Measurements from ENCODE around the gene SND1. TPM values are rescaled to one million over a fixed set of nuclear protein-coding genes. Genes with fewer than 3 reads are reported as not detected.
A peak's percentile ranks its signal among the peaks of the same experiment; 100 is the strongest.

Gene SND1
- total and polyA plus RNA-seq, 7 experiments from 2014 or later, result 68.6 to 253 (median 137) TPM

DNA sequence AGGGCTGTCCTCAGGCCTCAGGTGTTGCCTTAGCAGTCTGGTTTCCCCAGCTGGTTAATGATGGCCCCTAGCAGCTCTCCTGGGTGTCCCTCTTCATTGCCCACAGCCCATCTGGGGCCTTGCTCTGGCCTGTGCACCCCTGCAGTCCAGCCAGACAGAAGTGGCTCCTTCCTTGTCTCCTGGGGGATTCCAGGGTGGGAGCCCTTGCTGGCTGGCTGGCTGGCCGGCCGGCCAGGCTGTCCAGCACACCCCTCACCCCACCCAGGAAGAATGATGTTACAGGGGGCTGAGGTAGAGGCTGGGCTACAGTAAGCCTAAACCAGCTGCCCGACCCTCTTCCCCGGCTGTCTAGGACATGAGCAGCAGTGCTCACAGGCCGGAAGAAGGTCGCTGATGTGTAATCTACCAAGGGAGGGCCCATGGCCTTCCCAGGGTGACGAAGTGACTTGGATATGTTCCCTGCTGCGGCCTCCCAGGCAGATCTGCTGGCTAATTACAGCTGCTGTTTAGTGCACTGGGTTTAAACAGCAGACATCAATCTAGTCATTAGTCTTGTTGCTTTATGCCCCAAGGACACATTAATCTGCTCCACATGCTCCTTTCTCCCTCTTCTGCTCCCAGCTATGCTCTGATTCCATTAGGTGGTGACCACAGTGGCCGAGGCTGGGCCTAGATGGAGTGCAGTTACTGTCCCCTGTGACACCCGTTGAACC is 433.1 kb downstream of the SND1 start:
- no peak overlapping the region for H3K27ac Mint-ChIP-seq
- peaks cover 0 to 2% (median 0%) of the 10 kb centered on the region in 11 donors for H3K9me3 Mint-ChIP-seq
- ChIA-PET CTCF (interaction anchor here (0.9 kb wide), 1 partner anchor 125 kb away, joined by 3 read pairs; no protein-coding TSS in a partner anchor), POLR2A (no interaction called here)
- ATAC-seq (no peak), DNase-seq (no peak)
- Histone ChIP-seq H3K4me3 (ENCODE audit: low read length) (no peak overlapping the region), H3K36me3 (ENCODE audit: control insufficient read depth in 2 of 3, insufficient read depth in 3 of 3, low read length in 3 of 3) (peaks cover 0 to 67% (median 4%) of the 10 kb centered on the region in 3 experiments), H3K9me3 (ENCODE audit: control insufficient read depth in 2 of 3, low read length in 3 of 3) (no peaks in the 10 kb centered on the region), H3K4me1 (ENCODE audit: control insufficient read depth in 2 of 2, insufficient read depth in 2 of 2, low read length in 2 of 2) (no peaks in the 10 kb centered on the region), H3K27ac (ENCODE audit: low read depth, low read length) (no peak overlapping the region), H3K27me3 (ENCODE audit: control insufficient read depth in 2 of 2, insufficient read depth in 2 of 2, low read length in 2 of 2) (no peaks in the 10 kb centered on the region)
- peaks cover 0 to 11% (median 6%) of the 10 kb centered on the region in 7 donors for H3K4me1 Mint-ChIP-seq
- no peaks in the 10 kb centered on the region for H3K27me3 Mint-ChIP-seq
- H3K36me3 Mint-ChIP-seq, result peaks cover 3 to 56% (median 13%) of the 10 kb centered on the region in 5 donors
- intact Hi-C loops (cut with micrococcal nuclease), result no loop called here
- H3K4me3 Mint-ChIP-seq, result no peak overlapping the region

DNA sequence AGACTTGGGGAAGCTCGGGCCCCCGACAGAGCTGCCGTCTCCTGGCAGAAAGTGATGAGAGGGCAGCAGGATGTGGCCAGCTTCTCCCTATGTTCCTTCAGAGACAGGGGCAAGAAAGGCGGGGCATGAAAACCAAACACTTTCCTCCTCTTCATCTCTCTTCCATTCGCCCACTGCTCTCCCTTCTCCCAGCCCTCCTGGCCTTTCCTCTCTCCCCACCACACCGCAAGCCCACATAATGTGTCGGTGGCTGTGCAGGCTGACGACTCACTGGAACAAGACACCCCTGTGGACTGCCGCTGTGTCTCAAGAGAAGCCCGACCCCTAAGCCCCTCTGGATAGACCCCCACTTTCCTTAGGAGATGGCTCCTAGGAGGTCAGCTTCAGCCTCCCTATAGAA is 438.5 kb downstream of the SND1 start:
- Mint-ChIP-seq H3K4me3 (no peak overlapping the region), H3K36me3 (peaks cover 2 to 61% (median 18%) of the 10 kb centered on the region in 5 donors), H3K9me3 (peaks cover 0 to 2% (median 0%) of the 10 kb centered on the region in 11 donors), H3K27ac (peak overlapping the region in 2 of 9 donors; percentile 3 to 43), H3K27me3 (no peaks in the 10 kb centered on the region), H3K4me1 (peaks cover 0 to 21% (median 6%) of the 10 kb centered on the region in 7 donors)
- Histone ChIP-seq H3K4me1 (ENCODE audit: control insufficient read depth in 2 of 2, insufficient read depth in 2 of 2, low read length in 2 of 2) (no peaks in the 10 kb centered on the region), H3K9me3 (ENCODE audit: control insufficient read depth in 2 of 3, low read length in 3 of 3) (no peaks in the 10 kb centered on the region), H3K4me3 (ENCODE audit: low read length) (no peak overlapping the region), H3K27me3 (ENCODE audit: control insufficient read depth in 2 of 2, insufficient read depth in 2 of 2, low read length in 2 of 2) (no peaks in the 10 kb centered on the region), H3K36me3 (ENCODE audit: control insufficient read depth in 2 of 3, insufficient read depth in 3 of 3, low read length in 3 of 3) (peaks cover 0 to 79% (median 0%) of the 10 kb centered on the region in 3 experiments), H3K27ac (ENCODE audit: low read depth, low read length) (no peak overlapping the region)
- ATAC-seq (no peak), DNase-seq (no peak)
- CTCF ChIA-PET, result no interaction called here
- intact Hi-C loops (cut with micrococcal nuclease), result no loop called here
- POLR2A ChIA-PET, result no interaction called here

DNA sequence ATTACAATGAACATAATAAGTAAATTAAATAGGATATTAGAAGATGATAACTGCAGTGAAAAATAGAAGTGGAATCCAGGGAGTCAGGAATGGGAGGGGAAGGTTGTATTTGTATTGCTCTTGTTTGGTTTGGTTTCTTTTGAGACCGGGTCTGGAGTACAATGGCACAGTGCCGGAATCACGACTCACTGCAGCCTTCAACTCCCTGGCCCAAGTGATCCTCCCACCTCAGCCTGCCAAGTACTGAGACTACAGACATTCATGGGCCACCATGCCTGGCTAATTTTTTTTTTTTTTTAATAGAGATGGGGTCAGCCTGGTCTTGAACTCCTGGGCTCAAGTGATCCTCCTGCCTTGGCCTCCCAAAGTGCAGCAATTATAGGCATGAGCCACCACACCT is 439.1 kb downstream of the SND1 start:
- Mint-ChIP-seq H3K4me3 (no peak overlapping the region), H3K4me1 (peaks cover 0 to 21% (median 6%) of the 10 kb centered on the region in 7 donors), H3K36me3 (peaks cover 4 to 62% (median 21%) of the 10 kb centered on the region in 5 donors), H3K27ac (peak overlapping the region in 1 of 9 donors; percentile 43), H3K9me3 (peaks cover 0 to 2% (median 0%) of the 10 kb centered on the region in 11 donors), H3K27me3 (no peaks in the 10 kb centered on the region)
- Histone ChIP-seq H3K36me3 (ENCODE audit: control insufficient read depth in 2 of 3, insufficient read depth in 3 of 3, low read length in 3 of 3) (peaks cover 0 to 72% (median 0%) of the 10 kb centered on the region in 3 experiments), H3K4me1 (ENCODE audit: control insufficient read depth in 2 of 2, insufficient read depth in 2 of 2, low read length in 2 of 2) (no peaks in the 10 kb centered on the region), H3K9me3 (ENCODE audit: control insufficient read depth in 2 of 3, low read length in 3 of 3) (no peaks in the 10 kb centered on the region), H3K27me3 (ENCODE audit: control insufficient read depth in 2 of 2, insufficient read depth in 2 of 2, low read length in 2 of 2) (no peaks in the 10 kb centered on the region), H3K27ac (ENCODE audit: low read depth, low read length) (no peak overlapping the region), H3K4me3 (ENCODE audit: low read length) (no peak overlapping the region)
- CTCF ChIA-PET, result interaction anchor here (1.8 kb wide), 1 partner anchor 44 kb away, joined by 6 read pairs; no protein-coding TSS in a partner anchor
- ATAC-seq (no peak), DNase-seq (no peak)
- intact Hi-C loops (cut with micrococcal nuclease), result no loop called here
- POLR2A ChIA-PET, result no interaction called here

DNA sequence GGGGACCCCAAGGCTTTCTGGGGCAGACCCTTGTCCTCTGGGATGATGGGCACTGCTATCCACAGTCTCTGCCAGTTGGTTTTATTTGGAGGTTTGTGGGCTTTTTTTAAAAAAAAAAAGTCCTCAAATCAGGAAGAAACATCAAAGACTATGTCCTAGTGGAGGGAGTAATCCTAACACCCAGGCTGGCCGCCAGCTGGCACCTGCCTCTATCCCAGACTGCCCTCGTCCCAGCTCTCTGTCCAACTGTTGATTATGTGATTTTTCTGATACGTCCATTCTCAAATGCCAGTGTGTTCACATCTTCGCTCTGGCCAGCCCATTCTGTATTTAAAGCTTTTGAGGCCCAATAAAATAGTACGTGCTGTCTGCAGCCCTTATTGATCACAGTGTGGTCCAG is 440.2 kb downstream of the SND1 start:
- Histone ChIP-seq H3K9me3 (ENCODE audit: control insufficient read depth in 2 of 3, low read length in 3 of 3) (no peaks in the 10 kb centered on the region), H3K27ac (ENCODE audit: low read depth, low read length) (no peak overlapping the region), H3K4me1 (ENCODE audit: control insufficient read depth in 2 of 2, insufficient read depth in 2 of 2, low read length in 2 of 2) (no peaks in the 10 kb centered on the region), H3K4me3 (ENCODE audit: low read length) (no peak overlapping the region), H3K36me3 (ENCODE audit: control insufficient read depth in 2 of 3, insufficient read depth in 3 of 3, low read length in 3 of 3) (peaks cover 0 to 61% (median 0%) of the 10 kb centered on the region in 3 experiments), H3K27me3 (ENCODE audit: control insufficient read depth in 2 of 2, insufficient read depth in 2 of 2, low read length in 2 of 2) (no peaks in the 10 kb centered on the region)
- ChIA-PET POLR2A (no interaction called here), CTCF (interaction anchor here (1.8 kb wide), 1 partner anchor 43 kb away, joined by 6 read pairs; no protein-coding TSS in a partner anchor)
- intact Hi-C loops (cut with micrococcal nuclease), result no loop called here
- no peak for ATAC-seq
- Mint-ChIP-seq H3K27ac (no peak overlapping the region), H3K4me1 (peaks cover 0 to 16% (median 6%) of the 10 kb centered on the region in 7 donors), H3K9me3 (peaks cover 0 to 2% (median 0%) of the 10 kb centered on the region in 11 donors), H3K27me3 (no peaks in the 10 kb centered on the region), H3K36me3 (peaks cover 4 to 57% (median 20%) of the 10 kb centered on the region in 5 donors), H3K4me3 (no peak overlapping the region)
- no peak for DNase-seq

DNA sequence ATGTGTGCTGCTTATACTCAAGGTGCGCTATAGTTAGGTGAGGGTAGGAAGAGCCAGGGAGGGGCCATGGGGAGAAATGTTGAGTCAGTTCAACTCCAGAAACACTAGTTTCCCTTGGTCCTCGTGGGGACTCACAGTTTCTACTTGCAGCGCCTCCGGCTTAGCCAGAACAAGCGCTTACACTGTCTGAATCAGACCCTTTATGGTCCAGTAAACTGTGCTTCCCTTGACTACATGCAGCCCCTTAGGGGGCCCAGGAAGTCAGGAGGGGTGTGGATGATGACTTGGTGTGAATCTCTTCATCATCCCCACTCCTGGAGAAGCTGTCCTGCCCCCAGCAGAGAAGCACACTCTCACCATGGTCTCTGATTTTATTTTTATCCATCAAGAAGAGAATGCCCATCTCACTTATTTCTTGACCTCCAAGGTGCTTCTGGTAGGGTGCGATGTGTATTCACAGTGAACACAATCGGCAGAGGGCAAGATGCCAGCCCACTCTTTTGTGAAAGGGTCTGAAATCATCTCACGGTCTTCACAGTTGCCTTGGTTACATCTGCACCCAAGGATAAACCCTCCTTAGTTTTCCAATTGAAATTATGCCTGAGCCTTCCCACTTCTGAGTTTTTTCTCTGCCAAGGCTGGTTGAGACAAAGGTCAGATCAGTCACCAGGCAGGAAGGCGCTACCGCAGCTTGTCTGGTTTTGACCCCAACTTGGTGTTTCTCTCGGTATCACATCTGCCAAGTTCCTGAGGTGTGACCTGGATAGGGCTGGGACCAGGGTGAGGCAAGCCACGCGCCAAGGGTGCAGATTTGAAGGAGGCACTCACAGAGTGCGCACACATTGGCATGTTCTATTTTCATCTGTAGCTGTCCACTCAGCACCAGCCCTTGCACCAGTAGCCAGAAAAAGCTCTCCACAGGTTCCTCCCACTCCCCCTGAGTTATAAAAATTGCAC is 441.9 kb downstream of the SND1 start:
- H3K9me3 ChIP-seq (ENCODE audit: control insufficient read depth in 2 of 3, low read length in 3 of 3), result no peaks in the 10 kb centered on the region
- Mint-ChIP-seq H3K27me3 (no peaks in the 10 kb centered on the region), H3K4me1 (peaks cover 0 to 10% (median 4%) of the 10 kb centered on the region in 7 donors), H3K36me3 (peaks cover 3 to 60% (median 13%) of the 10 kb centered on the region in 5 donors), H3K9me3 (peaks cover 0 to 2% (median 0%) of the 10 kb centered on the region in 11 donors), H3K27ac (peak overlapping the region in 2 of 9 donors; percentile 14 to 19), H3K4me3 (no peak overlapping the region)
- H3K4me1 ChIP-seq (ENCODE audit: control insufficient read depth in 2 of 2, insufficient read depth in 2 of 2, low read length in 2 of 2), result no peaks in the 10 kb centered on the region
- H3K27me3 ChIP-seq (ENCODE audit: control insufficient read depth in 2 of 2, insufficient read depth in 2 of 2, low read length in 2 of 2), result no peaks in the 10 kb centered on the region
- H3K36me3 ChIP-seq (ENCODE audit: control insufficient read depth in 2 of 3, insufficient read depth in 3 of 3, low read length in 3 of 3), result peaks cover 0 to 50% (median 0%) of the 10 kb centered on the region in 3 experiments
- intact Hi-C loops (cut with micrococcal nuclease), result no loop called here
- CTCF ChIA-PET, result no interaction called here
- ATAC-seq (no peak), DNase-seq (no peak)
- POLR2A ChIA-PET, result no interaction called here
- no peak overlapping the region for H3K27ac ChIP-seq (ENCODE audit: low read depth, low read length)
- H3K4me3 ChIP-seq (ENCODE audit: low read length), result no peak overlapping the region

DNA sequence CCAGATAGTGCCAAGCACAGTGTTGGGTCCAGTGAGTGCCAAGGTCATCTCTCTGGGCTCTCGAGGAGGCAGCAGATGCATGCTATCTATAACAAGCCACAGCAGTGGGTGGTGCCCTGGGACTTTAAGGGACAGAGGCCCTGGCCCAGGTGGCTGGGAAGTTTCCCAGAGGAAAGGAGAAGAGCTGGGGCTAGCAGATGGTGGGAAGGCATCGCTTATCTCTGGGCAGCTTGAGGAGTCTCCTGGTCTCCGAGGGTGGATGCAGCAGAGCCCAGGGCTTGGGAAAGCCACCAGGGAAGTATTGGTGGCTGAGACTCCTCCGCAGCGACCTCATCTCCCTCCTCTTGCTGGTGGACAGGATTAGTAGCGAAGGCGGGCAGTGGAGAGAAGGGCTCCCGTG is 442.7 kb downstream of the SND1 start:
- Histone ChIP-seq H3K27ac (ENCODE audit: low read depth, low read length) (no peak overlapping the region), H3K4me1 (ENCODE audit: control insufficient read depth in 2 of 2, insufficient read depth in 2 of 2, low read length in 2 of 2) (no peaks in the 10 kb centered on the region), H3K36me3 (ENCODE audit: control insufficient read depth in 2 of 3, insufficient read depth in 3 of 3, low read length in 3 of 3) (peaks cover 0 to 42% (median 0%) of the 10 kb centered on the region in 3 experiments), H3K4me3 (ENCODE audit: low read length) (no peak overlapping the region), H3K9me3 (ENCODE audit: control insufficient read depth in 2 of 3, low read length in 3 of 3) (no peaks in the 10 kb centered on the region), H3K27me3 (ENCODE audit: control insufficient read depth in 2 of 2, insufficient read depth in 2 of 2, low read length in 2 of 2) (no peaks in the 10 kb centered on the region)
- H3K36me3 Mint-ChIP-seq, result peaks cover 3 to 55% (median 13%) of the 10 kb centered on the region in 5 donors
- no peak for ATAC-seq
- POLR2A ChIA-PET, result no interaction called here
- H3K9me3 Mint-ChIP-seq, result no peaks in the 10 kb centered on the region
- H3K27ac Mint-ChIP-seq, result peak overlapping the region in 1 of 9 donors; percentile 26
- DNase-seq, result no peak
- H3K4me3 Mint-ChIP-seq, result no peak overlapping the region
- H3K4me1 Mint-ChIP-seq, result peaks cover 0 to 16% (median 6%) of the 10 kb centered on the region in 7 donors
- H3K27me3 Mint-ChIP-seq, result no peaks in the 10 kb centered on the region
- intact Hi-C loops (cut with micrococcal nuclease), result no loop called here
- CTCF ChIA-PET, result no interaction called here
